Gastrocnemius medialis (tissue), 4 donors: ENCODE data around the gene AUTS2.

Source experiments
- CTCF ChIP-seq, 5 experiments: fragments of 450-650 bp in 3 of 5; fragments of 200-600 bp in 2 of 5; sonication (generic) in 2 of 5; IDR thresholded peaks in 4 of 5; conservative IDR thresholded peaks in 1 of 5; 1 replicate in 4 of 5; 2 replicates in 1 of 5; pipeline ENCODE4 v1.5.1; 2016 to 2019; ENCODE audit warnings: antibody characterized with exemption in 5 of 5, mild to moderate bottlenecking in 3 of 5, moderate library complexity in 3 of 5
- POLR2A ChIP-seq, 2 donors: fragments of 450-650 bp; IDR thresholded peaks; one replicate each; pipeline ENCODE4 v1.6.1; 2017; ENCODE audit warnings: antibody characterized with exemption in 2 of 2, mild to moderate bottlenecking in 2 of 2, moderate library complexity in 2 of 2

GRCh38 chr7:69939317-69939716 is 341.0 kb downstream of the AUTS2 start:
- TF ChIP-seq CTCF (IDR thresholded peaks at IDR 0.05 in 4 of 5, conservative IDR thresholded peaks at IDR 0.05 in 1 of 5) (no peak), POLR2A (IDR thresholded peaks at IDR 0.05) (no peak)
